Measurements from ENCODE around the gene BIRC2.
"Not testable (repeated sequence)": the region's sequence is repeated elsewhere in the genome, so short reads cannot be mapped to it uniquely, and the experiment has no call there.

BIRC2 gene

DNA sequence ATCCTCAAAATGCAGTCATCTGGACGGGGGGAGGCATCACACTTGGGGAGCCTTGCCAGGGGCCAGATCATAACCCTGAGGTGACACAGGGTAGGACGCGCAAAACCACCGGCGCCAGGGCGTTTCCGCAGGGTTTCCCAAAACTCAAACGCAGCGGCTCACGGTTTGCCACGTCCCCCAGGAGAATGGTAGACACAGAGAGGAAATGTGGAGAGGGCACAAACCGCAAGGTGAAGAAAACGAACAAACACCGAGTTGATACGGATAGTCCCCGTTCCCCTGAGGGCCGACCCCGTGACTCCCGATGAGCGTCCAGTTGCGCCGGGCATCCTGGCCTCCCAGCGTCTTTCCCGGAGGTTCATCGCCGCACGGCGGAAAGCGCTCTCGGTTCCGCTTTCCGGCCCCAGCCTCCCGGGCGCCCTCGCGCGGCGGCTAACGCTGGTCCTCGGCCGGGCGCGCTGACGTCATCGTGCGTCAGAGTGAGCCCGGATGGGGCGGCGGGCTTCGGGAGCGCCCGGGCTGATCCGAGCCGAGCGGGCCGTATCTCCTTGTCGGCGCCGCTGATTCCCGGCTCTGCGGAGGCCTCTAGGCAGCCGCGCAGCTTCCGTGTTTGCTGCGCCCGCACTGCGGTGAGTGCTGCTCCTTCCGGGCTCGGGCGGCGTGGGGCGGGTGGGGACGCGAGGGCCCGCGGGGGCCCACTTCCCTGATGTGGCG lies at the start of gene BIRC2:
Gene BIRC2 (plus strand): TSS at position 467 of the 714 bp plus-strand sequence. CDS start 2,641 bp downstream, outside the sequence.
- POLR2A ChIA-PET (ENCODE audit: low non-redundant PET), result no interaction called here
- peak within 1 kb of the TSS; percentile 98 for H3K27ac ChIP-seq

DNA sequence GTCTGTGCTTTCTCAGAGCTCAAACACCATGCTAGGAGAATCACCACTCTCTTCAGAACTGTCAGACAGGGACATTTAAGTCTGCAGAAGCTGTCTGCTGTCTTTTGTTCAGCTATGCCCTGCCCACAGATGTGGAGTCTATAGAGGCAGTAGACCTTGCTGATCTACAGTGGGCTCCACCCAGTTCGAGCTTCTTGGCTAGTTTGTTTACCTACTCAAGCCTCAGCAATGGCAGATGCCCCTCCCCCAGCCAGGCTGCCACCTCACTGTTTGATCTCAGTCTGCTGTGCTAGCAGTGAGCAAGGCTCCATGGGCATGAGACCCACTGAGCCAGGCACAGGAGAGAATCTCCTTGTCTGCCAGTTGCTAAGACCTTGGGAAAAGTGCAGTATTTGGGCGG lies 46.2 kb upstream of the BIRC2 start:
- peak overlapping the region; percentile 68 for H3K27ac ChIP-seq
- CTCF ChIA-PET, result interaction anchor here (0.5 to 0.7 kb wide), 2 partner anchors 765 to 1530 kb away, joined by 3 to 5 read pairs; no protein-coding TSS in a partner anchor
- POLR2A ChIA-PET (ENCODE audit: low non-redundant PET), result not testable (repeated sequence)

More for the DNA sequence above, at the start of gene BIRC2:
- CTCF ChIA-PET, result no interaction called here
- peak; percentile 85 for DNase-seq (ENCODE audit: low spot score)
- TF ChIP-seq, protein P1, sequence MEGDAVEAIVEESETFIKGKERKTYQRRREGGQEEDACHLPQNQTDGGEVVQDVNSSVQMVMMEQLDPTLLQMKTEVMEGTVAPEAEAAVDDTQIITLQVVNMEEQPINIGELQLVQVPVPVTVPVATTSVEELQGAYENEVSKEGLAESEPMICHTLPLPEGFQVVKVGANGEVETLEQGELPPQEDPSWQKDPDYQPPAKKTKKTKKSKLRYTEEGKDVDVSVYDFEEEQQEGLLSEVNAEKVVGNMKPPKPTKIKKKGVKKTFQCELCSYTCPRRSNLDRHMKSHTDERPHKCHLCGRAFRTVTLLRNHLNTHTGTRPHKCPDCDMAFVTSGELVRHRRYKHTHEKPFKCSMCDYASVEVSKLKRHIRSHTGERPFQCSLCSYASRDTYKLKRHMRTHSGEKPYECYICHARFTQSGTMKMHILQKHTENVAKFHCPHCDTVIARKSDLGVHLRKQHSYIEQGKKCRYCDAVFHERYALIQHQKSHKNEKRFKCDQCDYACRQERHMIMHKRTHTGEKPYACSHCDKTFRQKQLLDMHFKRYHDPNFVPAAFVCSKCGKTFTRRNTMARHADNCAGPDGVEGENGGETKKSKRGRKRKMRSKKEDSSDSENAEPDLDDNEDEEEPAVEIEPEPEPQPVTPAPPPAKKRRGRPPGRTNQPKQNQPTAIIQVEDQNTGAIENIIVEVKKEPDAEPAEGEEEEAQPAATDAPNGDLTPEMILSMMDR (conservative IDR thresholded peaks at IDR 0.05; ENCODE audit: low read depth), result peak; percentile 84

DNA sequence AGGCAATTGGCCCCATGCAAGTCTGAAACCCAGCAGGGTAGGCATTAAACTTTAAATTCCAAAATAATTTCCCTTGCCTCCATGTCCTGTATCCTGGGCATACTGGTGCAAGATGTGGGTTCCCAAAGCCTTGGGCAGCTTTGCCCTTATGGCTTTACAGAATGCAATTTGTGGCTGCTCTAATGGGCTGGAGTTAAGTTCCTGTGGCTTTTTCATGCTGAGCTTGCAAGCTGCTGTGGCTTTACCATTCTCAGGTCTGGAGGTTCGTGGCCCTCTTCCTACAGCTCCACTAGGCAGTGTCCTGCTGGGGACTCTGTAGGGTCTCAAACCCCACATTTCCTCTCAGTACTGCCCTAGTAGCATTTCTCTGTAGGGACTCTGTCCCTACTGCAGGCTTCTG lies 44.8 kb upstream of the BIRC2 start:
- no peak for DNase-seq (ENCODE audit: low spot score)
- CTCF ChIA-PET, result no interaction called here
- POLR2A ChIA-PET (ENCODE audit: low non-redundant PET), result no interaction called here
- no peak overlapping the region for H3K27ac ChIP-seq
- TF ChIP-seq, protein P1 (conservative IDR thresholded peaks at IDR 0.05; ENCODE audit: low read depth), result no peak

More for the DNA sequence above, 46.2 kb upstream of the BIRC2 start:
- DNase-seq (ENCODE audit: low spot score), result not testable (repeated sequence)

DNA sequence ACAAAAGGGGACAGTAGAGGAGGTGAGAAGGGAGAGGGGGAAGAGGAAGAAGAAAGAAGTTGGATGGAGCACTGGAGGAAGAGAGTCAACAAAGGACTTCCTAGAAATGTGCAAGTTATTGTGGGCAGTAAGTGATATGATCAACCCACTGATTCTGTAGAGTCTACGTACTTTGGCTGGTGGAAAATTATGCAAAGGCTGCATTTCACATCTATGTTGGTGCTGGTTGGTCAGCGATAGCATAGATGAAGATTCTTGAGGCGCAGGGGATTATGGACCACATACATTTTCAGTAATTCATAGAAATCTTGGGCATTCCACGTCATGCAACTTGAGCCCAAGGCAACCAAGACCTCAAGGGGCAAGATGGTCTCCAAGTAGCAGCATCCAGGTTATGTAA lies 42.3 kb upstream of the BIRC2 start:
- no peak overlapping the region for H3K27ac ChIP-seq
- POLR2A ChIA-PET (ENCODE audit: low non-redundant PET), result no interaction called here
- DNase-seq (ENCODE audit: low spot score), result no peak
- CTCF ChIA-PET, result no interaction called here
- TF ChIP-seq, protein P1 (conservative IDR thresholded peaks at IDR 0.05; ENCODE audit: low read depth), result no peak

DNA sequence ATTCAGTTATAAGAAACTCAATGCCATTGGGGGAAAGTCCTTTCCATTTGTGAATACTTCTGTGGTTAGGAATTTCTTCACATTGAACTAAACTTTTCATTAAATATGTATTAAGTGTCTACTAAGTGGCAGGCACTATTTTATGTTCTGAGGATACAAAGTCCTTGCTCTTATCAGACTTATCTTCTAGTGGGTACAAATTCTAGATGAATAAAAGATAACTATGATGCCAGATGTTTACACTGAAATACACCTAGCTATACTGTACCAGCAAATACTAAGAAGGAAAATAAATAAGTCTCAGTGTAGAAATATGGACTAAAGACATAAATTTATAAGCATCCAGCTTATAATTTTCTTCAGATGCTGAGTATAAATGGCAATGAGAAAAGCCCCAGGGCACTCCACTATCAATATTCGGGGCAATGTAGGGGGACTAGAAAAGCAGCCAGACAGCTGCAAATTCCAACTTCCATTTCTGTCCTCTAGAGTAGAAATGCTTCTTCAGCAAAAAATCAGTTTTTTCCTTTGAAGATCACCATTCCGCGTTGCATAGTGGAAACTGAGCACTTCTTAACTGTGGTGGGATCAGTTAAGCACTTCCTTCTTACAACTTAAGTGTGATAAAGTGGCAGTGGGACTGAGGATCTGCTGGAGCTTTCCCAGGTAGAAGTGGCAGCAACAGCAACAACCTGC lies 41.5 kb upstream of the BIRC2 start:
- TF ChIP-seq, protein P1 (conservative IDR thresholded peaks at IDR 0.05; ENCODE audit: low read depth), result no peak
- DNase-seq (ENCODE audit: low spot score), result no peak
- CTCF ChIA-PET, result interaction anchor here (0.6 to 1.0 kb wide), 4 partner anchors 11 to 121 kb away, joined by 3 to 4 read pairs (median 4); no protein-coding TSS in a partner anchor
- POLR2A ChIA-PET (ENCODE audit: low non-redundant PET), result no interaction called here
- H3K27ac ChIP-seq, result peak overlapping the region; percentile 97

DNA sequence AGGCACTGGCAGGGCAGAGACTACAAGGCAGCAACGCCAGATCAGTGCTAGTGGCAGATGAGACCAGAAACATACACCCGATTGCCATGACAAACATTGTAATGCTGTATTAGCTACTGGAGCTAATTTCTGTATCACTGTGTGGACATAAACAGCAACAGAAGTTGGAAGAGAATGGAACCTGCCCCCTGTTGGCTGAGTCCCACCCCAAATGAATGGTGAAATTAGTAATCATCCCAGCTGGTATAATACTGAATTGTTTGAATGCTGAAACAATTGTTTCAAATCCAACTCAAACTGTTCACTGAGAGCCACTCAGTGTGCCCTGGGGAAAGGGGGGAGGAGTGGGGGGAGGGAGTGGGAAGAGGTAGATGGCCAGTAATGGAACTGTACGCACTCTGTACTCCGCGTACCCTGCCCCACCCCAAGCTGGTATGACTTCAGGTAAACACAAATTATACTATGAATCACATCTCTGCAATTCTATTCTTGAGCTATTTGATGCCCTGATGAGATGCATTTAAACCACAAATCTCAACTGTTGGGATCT lies 40.9 kb upstream of the BIRC2 start:
- ChIA-PET POLR2A (ENCODE audit: low non-redundant PET) (no interaction called here), CTCF (interaction anchor here (0.6 to 1.0 kb wide), 5 partner anchors 12 to 583 kb away, joined by 3 to 4 read pairs (median 3); no protein-coding TSS in a partner anchor)
- peak overlapping the region; percentile 97 for H3K27ac ChIP-seq
- DNase-seq (ENCODE audit: low spot score), result peak; percentile 98
- TF ChIP-seq, protein P1 (conservative IDR thresholded peaks at IDR 0.05; ENCODE audit: low read depth), result no peak
